Fibroblast of villous mesenchyme (primary cell): Measurements from ENCODE around the gene RET. TPM values are rescaled to one million over a fixed set of nuclear protein-coding genes. Genes with fewer than 3 reads are reported as not detected.

Experiments
- DNase-seq: peaks from one replicate; pipeline ENCODE4 v3.0.0-alpha.2; 2010; ENCODE audit warnings: low read depth
- H3K4me3 ChIP-seq: 2 replicates; pipeline ENCODE4 v1.5.1; 2011; ENCODE audit warnings: low read depth, mild to moderate bottlenecking, low read length
- total RNA-seq: library from RNA; depleted of rRNA; stranded (reverse); fragments of >200 nt; gene quantifications from 2 replicates; pipeline ENCODE4 v1.2.3, GENCODE V29; 2012
- TF ChIP-seq, protein P1 (sequence below): IDR thresholded peaks from 2 replicates; pipeline ENCODE4 v1.5.1; 2012; ENCODE audit warnings: low read depth, mild to moderate bottlenecking, low read length; ENCODE audit not compliant: insufficient read depth

RET gene
- total RNA-seq, 1 donor = 0.43 TPM

DNA sequence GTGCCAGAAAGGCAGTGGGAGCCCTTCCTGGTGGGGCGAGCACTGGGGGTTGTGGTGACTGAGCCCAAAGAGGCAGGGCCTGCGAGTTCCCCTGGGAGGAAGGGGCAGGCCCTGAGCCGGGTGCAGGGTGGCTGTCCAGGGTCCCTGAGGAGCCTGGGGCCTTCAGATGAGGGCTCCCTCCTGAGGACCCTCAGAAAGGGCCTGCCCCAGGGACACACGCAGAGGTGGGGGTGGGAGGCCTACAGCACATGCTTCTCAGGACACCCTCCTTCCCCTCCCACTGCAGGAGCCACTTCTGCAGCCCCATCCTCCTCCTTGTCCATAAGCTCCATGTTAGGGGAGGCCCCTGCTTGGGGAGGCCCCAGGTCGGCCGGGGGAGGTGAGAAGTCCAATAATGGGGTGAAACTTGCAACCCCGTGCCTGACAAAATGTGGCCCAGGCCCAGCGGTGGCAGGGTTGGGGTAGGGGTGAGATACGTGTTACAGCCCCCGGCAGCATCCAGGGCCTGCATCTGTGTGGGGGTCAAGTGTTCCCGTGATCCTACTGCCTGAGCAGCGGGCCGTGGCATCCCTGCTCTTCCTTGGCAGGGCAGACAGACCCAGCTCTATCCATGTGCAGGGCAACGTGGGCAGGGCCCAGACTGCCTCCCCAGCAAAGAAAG, 31.8 kb upstream of the RET start:
- TF ChIP-seq, protein P1, sequence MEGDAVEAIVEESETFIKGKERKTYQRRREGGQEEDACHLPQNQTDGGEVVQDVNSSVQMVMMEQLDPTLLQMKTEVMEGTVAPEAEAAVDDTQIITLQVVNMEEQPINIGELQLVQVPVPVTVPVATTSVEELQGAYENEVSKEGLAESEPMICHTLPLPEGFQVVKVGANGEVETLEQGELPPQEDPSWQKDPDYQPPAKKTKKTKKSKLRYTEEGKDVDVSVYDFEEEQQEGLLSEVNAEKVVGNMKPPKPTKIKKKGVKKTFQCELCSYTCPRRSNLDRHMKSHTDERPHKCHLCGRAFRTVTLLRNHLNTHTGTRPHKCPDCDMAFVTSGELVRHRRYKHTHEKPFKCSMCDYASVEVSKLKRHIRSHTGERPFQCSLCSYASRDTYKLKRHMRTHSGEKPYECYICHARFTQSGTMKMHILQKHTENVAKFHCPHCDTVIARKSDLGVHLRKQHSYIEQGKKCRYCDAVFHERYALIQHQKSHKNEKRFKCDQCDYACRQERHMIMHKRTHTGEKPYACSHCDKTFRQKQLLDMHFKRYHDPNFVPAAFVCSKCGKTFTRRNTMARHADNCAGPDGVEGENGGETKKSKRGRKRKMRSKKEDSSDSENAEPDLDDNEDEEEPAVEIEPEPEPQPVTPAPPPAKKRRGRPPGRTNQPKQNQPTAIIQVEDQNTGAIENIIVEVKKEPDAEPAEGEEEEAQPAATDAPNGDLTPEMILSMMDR = no peak
- no peak for DNase-seq
- no peak overlapping the region for H3K4me3 ChIP-seq

DNA sequence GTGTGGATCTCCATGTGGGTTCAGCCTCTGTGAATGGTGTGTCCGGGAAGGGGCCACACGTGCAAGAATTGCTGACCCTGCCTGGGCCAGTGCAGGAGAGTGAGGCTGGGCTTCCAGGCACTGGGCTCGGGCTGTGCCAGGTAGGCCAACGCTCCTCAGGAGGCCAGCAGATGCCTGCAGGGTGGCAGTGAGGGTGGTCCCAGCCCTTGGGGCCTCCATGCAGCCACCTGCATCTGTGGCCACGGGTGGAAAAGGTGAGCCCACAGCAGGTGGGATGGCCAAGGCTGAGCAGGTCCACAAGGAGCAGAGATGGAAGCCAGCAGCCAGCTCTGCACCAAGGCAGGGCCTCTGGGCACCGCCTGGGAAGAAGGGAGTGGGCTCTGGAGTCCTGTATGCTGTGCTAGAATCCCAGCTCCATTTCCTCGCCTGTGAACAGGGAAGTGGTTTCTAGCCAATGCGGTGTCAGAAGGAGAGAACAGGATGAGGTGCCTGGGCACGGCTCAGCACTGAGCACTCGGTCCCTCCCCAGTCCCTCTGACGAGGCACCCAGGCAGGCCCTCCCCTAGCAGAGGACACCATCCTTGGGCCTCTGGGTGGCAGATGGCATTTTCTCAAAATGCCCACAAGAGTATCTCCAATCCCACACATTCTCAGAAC, 31.1 kb upstream of the RET start:
- no peak for DNase-seq
- TF ChIP-seq, protein P1 = no peak
- H3K4me3 ChIP-seq = no peak overlapping the region

DNA sequence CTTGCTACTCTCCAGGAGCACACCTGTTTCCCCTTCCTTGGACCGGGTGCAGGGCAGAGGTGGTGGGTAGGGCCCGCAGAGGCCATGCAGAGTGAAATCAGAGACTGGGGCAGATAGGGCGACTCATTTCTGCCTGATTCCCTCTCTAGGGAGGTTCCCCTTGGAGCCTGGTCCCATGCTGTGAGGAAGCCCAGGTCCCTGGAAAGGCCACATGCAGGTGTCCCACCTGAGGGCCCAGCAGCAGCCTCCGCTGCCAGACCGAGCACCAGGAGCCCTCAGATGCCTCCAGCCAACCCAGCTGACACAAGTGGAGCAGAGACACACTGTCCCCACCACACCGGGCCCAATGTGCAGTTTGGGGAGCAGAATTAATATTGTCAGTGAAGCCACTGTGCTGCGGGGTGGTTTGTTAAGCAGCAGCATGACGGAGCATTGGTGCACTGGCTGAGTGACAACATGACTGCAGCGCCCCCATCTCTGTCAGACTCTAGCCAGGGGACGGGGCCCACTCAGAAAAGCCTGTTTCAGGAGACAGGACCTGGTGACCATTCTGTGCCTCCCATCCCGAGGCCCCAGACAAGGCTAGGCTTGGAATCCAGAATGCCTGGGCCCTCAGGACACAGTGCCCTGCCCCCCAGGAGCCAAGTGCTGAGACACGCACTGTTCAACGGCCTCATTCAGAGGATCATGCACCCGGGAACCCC, 30.4 kb upstream of the RET start:
- TF ChIP-seq, protein P1 = no peak
- H3K4me3 ChIP-seq = no peak overlapping the region
- DNase-seq = no peak

DNA sequence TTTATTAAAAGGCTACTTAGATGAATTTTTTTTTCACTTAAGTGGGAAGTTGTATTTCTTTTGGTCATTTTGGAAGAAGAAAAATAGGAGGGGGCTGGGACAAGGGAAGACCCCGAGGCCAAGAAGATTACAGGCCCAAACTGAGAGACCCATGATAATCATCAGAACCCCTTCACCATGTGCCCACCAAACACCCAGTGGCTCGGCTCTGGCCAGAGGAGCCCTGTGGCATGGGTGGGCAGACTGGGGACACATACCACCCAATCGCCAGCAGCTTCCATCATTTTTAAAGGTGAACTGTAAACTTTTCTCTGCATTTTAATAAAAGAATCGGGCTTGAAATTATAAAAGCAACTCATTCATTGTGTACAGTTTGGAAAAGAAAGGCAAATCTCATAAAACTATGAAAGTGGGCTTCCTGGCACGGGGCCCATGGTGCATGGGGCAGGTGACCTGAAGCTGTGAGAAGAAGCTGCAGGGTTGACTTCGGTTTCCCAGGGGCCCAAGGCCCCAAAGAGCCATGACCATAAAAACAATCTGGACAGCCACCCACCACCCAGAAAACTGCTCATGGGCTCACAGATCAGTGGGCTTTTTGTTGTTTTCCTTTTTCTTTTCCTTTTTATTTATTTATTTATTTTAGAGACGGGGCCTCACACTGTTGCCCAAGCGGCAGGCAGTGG, 29.4 kb upstream of the RET start:
- no peak overlapping the region for H3K4me3 ChIP-seq
- no peak for DNase-seq
- TF ChIP-seq, protein P1 = no peak

DNA sequence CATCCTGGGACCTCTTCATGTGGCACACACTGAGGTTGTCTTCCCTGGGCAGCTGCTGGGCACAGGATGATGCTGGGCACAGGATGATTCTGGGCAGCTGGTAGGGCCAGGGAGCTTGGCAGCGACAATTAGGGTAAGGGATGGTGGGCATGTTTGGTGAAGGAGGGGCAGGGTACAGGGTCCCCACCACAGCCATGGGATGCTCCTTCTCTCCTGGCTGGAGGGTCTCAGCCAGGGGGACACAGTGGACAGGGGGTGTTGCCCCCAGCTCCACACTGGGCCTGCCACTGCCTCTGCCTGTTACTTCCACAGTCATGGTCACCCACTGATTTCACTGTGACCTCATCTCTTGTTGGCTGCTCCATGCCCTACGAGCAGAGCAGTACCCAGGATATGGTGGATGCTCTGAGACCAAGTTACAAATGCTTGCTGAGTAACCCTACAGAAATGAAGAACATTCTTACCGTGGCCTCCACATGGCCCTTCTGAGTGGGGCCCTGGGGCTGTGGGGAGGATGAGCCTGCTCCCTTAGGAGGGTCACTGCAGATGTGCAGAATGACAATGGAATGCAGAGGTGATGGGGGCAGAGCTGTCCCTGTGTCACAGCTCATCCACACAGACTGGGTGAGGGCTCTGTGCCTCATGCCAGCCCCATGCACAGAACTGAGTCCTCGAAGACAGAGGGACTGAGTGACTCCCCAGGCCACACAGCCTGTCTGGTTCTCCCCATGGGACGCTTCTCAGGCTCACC, 28.4 kb upstream of the RET start:
- no peak for DNase-seq
- TF ChIP-seq, protein P1 = no peak
- H3K4me3 ChIP-seq = no peak overlapping the region

DNA sequence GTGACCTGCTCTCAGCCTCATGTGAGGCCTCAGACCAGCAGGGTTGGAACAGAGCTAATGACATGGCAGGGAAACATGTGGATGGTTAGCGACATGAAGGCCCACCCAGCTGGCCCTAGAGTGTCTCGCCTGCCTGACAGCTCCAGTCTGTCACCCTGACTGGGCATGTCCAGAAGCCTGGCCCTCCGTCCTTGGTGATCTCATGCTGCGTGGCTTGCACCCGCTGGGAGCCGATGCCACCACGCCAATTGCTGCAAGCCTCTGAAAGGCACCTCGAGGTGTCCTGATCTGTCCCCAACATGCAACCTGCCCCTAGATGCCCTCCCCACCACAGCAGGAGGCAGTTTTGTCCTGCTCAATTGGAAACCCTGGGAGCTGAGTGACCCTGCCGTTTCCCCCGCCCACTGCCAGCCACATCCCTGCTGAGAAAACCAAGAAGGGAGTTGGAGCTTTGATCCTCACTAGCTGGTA, 27.8 kb upstream of the RET start:
- TF ChIP-seq, protein P1 = no peak

More for the DNA sequence above, 27.8 kb upstream of the RET start:
- no peak for DNase-seq
- no peak overlapping the region for H3K4me3 ChIP-seq
